ENCODE results near the gene NXPE4.

Gene NXPE4

GRCh38 chr11:114621950-114622809 lies 26.6 kb upstream of the NXPE4 start:
- no peak for DNase-seq (ENCODE audit: extremely low read depth, low read depth)
- TF ChIP-seq, protein P1, sequence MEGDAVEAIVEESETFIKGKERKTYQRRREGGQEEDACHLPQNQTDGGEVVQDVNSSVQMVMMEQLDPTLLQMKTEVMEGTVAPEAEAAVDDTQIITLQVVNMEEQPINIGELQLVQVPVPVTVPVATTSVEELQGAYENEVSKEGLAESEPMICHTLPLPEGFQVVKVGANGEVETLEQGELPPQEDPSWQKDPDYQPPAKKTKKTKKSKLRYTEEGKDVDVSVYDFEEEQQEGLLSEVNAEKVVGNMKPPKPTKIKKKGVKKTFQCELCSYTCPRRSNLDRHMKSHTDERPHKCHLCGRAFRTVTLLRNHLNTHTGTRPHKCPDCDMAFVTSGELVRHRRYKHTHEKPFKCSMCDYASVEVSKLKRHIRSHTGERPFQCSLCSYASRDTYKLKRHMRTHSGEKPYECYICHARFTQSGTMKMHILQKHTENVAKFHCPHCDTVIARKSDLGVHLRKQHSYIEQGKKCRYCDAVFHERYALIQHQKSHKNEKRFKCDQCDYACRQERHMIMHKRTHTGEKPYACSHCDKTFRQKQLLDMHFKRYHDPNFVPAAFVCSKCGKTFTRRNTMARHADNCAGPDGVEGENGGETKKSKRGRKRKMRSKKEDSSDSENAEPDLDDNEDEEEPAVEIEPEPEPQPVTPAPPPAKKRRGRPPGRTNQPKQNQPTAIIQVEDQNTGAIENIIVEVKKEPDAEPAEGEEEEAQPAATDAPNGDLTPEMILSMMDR (IDR thresholded peaks at IDR 0.05; ENCODE audit: low read depth, low read length, missing control alignments): no peak
- no peak overlapping the region for H3K4me3 ChIP-seq (replicated peaks; ENCODE audit: low read depth, low read length)

DNA sequence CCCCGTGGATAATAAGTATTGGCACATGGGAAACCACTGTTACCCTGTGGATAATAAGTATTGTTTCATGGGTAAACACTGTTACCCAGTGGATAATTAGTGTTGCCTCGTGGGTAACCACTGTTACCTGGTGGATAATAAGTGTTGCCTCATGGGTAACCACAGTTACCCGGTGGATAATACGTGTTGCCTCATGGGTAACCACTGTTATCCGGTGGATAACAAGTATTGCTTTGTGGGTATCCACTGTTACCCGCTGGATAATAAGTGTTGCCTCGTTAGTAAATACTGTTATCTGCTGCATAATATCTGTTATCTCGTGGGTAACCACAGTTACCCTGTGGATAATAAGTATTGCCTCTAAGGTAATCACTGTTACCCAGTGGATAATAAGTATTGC lies 25.5 kb upstream of the NXPE4 start:
- no peak overlapping the region for H3K4me3 ChIP-seq (replicated peaks; ENCODE audit: low read depth, low read length)
- TF ChIP-seq, protein P1 (IDR thresholded peaks at IDR 0.05; ENCODE audit: low read depth, low read length, missing control alignments): no peak
- no peak for DNase-seq (ENCODE audit: extremely low read depth, low read depth)

GRCh38 chr11:114619659-114620173 lies 24.1 kb upstream of the NXPE4 start:
- no peak for DNase-seq (ENCODE audit: extremely low read depth, low read depth)
- no peak overlapping the region for H3K4me3 ChIP-seq (replicated peaks; ENCODE audit: low read depth, low read length)
- TF ChIP-seq, protein P1 (IDR thresholded peaks at IDR 0.05; ENCODE audit: low read depth, low read length, missing control alignments): no peak

- DNase-seq (ENCODE audit: extremely low read depth, low read depth): no peak
- H3K4me3 ChIP-seq (replicated peaks; ENCODE audit: low read depth, low read length): no peak overlapping the region
- TF ChIP-seq, protein P1 (IDR thresholded peaks at IDR 0.05; ENCODE audit: low read depth, low read length, missing control alignments): no peak
Measured at GRCh38 chr11:114618139-114618538, 22.6 kb upstream of the NXPE4 start.

- DNase-seq (ENCODE audit: extremely low read depth, low read depth): no peak
- H3K4me3 ChIP-seq (replicated peaks; ENCODE audit: low read depth, low read length): no peak overlapping the region
- TF ChIP-seq, protein P1 (IDR thresholded peaks at IDR 0.05; ENCODE audit: low read depth, low read length, missing control alignments): no peak
Measured at GRCh38 chr11:114617157-114618124, 21.9 kb upstream of the NXPE4 start.

GRCh38 chr11:114616516-114616915 lies 20.9 kb upstream of the NXPE4 start:
- DNase-seq (ENCODE audit: extremely low read depth, low read depth): no peak
- no peak overlapping the region for H3K4me3 ChIP-seq (replicated peaks; ENCODE audit: low read depth, low read length)
- TF ChIP-seq, protein P1 (IDR thresholded peaks at IDR 0.05; ENCODE audit: low read depth, low read length, missing control alignments): no peak
